GM10266 (cell line): Measurements from ENCODE around the gene CDC14A.

ENCODE experiments used
- DNase-seq: peaks from one replicate; pipeline ENCODE4 v3.0.0; 2012; ENCODE audit errors: extremely low spot score
- CTCF ChIP-seq: IDR thresholded peaks from 2 replicates; pipeline ENCODE4 v1.5.1; 2012; ENCODE audit warnings: mild to moderate bottlenecking, low read depth; ENCODE audit not compliant: control insufficient read depth, insufficient read depth; ENCODE audit errors: missing control alignments

The CDC14A gene

GRCh38 chr1:100340494-100340893 is 11.8 kb upstream of the CDC14A start:
- TF ChIP-seq CTCF: no peak

GRCh38 chr1:100342348-100342747 is 10.0 kb upstream of the CDC14A start:
- no peak for DNase-seq
- no peak for TF ChIP-seq CTCF

More at GRCh38 chr1:100340494-100340893, 11.8 kb upstream of the CDC14A start:
- DNase-seq: no peak

GRCh38 chr1:100343897-100344296 is 8.4 kb upstream of the CDC14A start:
- no peak for DNase-seq
- no peak for TF ChIP-seq CTCF

- TF ChIP-seq CTCF: no peak
- DNase-seq: no peak
Measured at GRCh38 chr1:100344774-100345173, 7.5 kb upstream of the CDC14A start.

GRCh38 chr1:100346387-100346786 is 5.9 kb upstream of the CDC14A start:
- DNase-seq: no peak
- no peak for TF ChIP-seq CTCF

GRCh38 chr1:100347009-100347966 is 5.0 kb upstream of the CDC14A start:
- no peak for DNase-seq
- TF ChIP-seq CTCF: no peak

- no peak for DNase-seq
- no peak for TF ChIP-seq CTCF
Measured at GRCh38 chr1:100348549-100349144, 3.7 kb upstream of the CDC14A start.
